Cardiac muscle cell (in vitro differentiated cells and primary cell): ENCODE data around the gene MTUS2. TPM values are rescaled to one million over a fixed set of nuclear protein-coding genes. Genes with fewer than 3 reads are reported as not detected.

ENCODE experiments used
- DNase-seq, 2 donors: peaks; one replicate each; pipeline versions ENCODE4 v3.0.0 to v3.0.0-alpha.2; 2010 to 2017; ENCODE audit warnings: low read depth in 1 of 2, low spot score in 1 of 2
- H3K27ac ChIP-seq: fragments of 200-600 bp; sonication (generic); 2 replicates; pipeline ENCODE4 v1.5.1; 2016
- H3K27me3 ChIP-seq: fragments of 200-600 bp; sonication (generic); 2 replicates; pipeline ENCODE4 v1.6.0; 2016; ENCODE audit warnings: control low read depth
- H3K36me3 ChIP-seq: fragments of 200-600 bp; sonication (generic); 2 replicates; pipeline ENCODE4 v1.5.1; 2016; ENCODE audit warnings: control low read depth
- H3K4me1 ChIP-seq: fragments of 200-600 bp; sonication (generic); 2 replicates; pipeline ENCODE4 v1.8.1; 2017; ENCODE audit warnings: low read depth, mild to moderate bottlenecking, mixed run types
- H3K4me3 ChIP-seq: fragments of 200-600 bp; sonication (generic); 2 replicates; pipeline ENCODE4 v1.5.1; 2016; ENCODE audit warnings: mild to moderate bottlenecking
- H3K9me3 ChIP-seq: fragments of 200-600 bp; sonication (generic); 2 replicates; pipeline ENCODE4 v1.5.1; 2017; ENCODE audit warnings: low read depth, mild to moderate bottlenecking, control low read depth
- polyA plus RNA-seq: library from polyadenylated mRNA; unstranded; fragments of >200 nt; fragmentation: Nextera tagmentation; extraction: Ambion mirVana; gene quantifications from 2 replicates; pipeline ENCODE4 v1.2.1, GENCODE V29; 2016
- total RNA-seq: library from RNA; depleted of rRNA; stranded (reverse); fragments of >200 nt; gene quantifications from 2 replicates; pipeline ENCODE4 v1.2.3, GENCODE V29; 2016
- TF ChIP-seq, protein P1 (sequence below): IDR thresholded peaks from 2 replicates; pipeline ENCODE4 v1.5.1; 2012; ENCODE audit warnings: low read depth, mild to moderate bottlenecking, low read length

Gene MTUS2
- total and polyA plus RNA-seq, 2 experiments from 2014 or later = 31.6 to 96.9 TPM

DNA sequence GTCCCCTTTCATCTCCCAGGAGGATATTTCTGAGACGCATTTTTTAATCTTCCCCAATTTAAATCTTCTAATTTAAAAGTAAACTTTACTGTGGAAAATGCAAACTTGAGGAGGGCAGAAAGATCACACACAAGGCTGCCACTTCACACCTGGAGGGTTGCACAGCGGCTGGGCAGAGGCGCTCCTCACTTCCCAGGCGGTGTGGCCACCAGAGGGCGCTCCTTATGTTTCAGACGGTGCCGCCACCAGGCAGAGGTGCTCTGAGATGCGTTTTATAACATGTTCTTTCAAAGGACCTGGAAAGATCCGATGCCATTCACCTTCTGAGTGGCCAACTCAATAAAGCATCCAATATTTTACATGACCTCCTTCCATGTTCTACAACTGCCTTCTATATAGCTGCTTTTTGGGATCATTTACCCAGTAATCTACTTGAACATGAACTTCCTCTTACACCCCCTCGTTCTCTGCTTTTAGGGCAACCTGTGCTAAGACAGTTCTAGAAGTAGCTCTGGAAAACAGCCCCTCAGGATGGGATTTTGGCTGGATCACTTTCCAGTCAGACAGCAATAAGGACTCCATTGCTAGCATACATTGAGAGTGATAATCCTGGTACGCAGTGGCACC, 14.8 kb upstream of the MTUS2 start:
- Histone ChIP-seq H3K36me3 (no peaks in the 10 kb centered on the region), H3K4me3 (no peak overlapping the region), H3K27ac (no peak overlapping the region), H3K27me3 (no peaks in the 10 kb centered on the region), H3K4me1 (no peaks in the 10 kb centered on the region), H3K9me3 (no peaks in the 10 kb centered on the region)
- TF ChIP-seq, protein P1, sequence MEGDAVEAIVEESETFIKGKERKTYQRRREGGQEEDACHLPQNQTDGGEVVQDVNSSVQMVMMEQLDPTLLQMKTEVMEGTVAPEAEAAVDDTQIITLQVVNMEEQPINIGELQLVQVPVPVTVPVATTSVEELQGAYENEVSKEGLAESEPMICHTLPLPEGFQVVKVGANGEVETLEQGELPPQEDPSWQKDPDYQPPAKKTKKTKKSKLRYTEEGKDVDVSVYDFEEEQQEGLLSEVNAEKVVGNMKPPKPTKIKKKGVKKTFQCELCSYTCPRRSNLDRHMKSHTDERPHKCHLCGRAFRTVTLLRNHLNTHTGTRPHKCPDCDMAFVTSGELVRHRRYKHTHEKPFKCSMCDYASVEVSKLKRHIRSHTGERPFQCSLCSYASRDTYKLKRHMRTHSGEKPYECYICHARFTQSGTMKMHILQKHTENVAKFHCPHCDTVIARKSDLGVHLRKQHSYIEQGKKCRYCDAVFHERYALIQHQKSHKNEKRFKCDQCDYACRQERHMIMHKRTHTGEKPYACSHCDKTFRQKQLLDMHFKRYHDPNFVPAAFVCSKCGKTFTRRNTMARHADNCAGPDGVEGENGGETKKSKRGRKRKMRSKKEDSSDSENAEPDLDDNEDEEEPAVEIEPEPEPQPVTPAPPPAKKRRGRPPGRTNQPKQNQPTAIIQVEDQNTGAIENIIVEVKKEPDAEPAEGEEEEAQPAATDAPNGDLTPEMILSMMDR = peak; percentile 46
- peak; percentile 12 to 25 for DNase-seq

DNA sequence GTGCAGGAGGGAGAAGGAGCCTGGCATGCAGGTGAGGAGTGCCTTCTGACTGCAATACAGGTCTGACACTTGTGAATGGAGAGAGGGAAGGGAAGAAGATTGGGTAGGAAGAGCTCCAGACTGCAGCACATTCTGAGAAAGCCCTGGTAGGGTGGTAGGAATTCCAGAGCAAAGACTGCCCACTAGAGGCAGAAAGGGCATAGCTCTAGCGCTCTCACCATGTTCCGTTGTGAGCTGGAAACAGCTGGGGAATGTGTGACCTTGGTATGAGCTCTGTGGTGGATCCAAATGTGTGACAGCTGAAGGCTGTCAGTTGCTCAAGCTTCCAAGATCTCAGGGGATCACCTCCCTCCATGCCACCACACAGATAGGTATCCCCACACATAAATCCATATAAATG, 2.9 kb upstream of the MTUS2 start:
- Histone ChIP-seq H3K36me3 (no peaks in the 10 kb centered on the region), H3K27me3 (peaks cover 42% of the 10 kb centered on the region), H3K27ac (no peak overlapping the region), H3K4me3 (no peak overlapping the region), H3K9me3 (no peaks in the 10 kb centered on the region), H3K4me1 (no peaks in the 10 kb centered on the region)
- TF ChIP-seq, protein P1 = peak; percentile 6
- peak in 1 of 2 donors; percentile 55 for DNase-seq

DNA sequence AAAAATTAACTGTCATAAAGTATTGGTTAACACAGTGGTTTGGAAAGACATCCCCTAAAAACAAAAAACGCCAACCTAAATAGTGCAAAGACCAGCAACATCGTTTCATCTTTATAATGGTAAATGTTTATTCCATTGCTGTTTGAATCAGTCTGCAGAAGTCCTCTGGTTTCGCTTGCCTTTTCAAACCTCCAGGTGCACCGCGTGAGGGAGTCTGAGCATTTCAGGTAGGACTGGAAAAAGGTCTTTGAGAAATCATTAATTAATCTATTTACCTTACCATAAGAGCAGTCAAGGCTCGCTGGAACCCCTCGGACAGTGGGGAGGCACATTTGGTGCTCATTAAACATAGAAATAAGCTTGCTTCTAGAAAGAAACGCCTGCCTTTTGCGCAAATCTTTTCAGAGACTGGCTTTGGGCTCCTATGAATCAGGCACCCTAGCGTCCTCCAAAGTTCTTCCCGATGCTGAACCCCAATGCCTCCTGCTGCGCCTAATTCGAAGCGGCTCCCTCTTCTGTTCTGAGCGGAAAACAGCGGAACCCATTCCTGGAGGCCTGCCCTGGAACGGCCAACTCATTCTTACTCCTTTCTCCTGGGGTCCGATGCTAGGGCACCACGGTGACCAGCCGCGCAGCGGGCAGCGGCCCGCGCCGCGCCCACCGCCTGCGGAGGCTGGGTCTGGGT, 951 bp upstream of the MTUS2 start:
- Histone ChIP-seq H3K36me3 (no peaks in the 10 kb centered on the region), H3K27me3 (peaks cover 50% of the 10 kb centered on the region), H3K9me3 (no peaks in the 10 kb centered on the region), H3K27ac (no peak overlapping the region), H3K4me1 (no peaks in the 10 kb centered on the region), H3K4me3 (peak overlapping the region; percentile 43)
- TF ChIP-seq, protein P1 = no peak
- peak; percentile 37 to 57 for DNase-seq

DNA sequence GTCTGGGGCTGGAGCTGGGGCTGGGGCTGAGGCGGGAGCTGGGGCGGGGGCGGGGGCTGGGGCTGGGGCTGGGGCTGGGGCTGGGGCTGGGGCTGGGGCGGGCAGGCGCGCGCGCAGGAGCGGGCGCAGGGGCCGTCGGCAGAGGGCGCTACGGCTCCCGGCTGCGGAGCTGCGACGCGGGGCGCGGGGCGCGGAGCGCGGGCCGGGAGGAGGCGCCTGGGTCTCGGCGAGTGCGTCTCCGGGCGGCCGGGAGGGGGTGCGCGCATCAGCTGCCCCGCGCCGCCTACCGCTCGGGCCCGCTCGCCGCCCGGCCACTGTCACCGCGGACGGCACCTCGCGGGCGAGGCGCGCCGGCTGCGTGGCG, 422 bp upstream of the MTUS2 start:
- Histone ChIP-seq H3K27ac (no peak overlapping the region), H3K9me3 (no peaks in the 10 kb centered on the region), H3K4me1 (no peaks in the 10 kb centered on the region), H3K36me3 (no peaks in the 10 kb centered on the region), H3K27me3 (peaks cover 50% of the 10 kb centered on the region), H3K4me3 (peak overlapping the region; percentile 43)
- DNase-seq = peak; percentile 54 to 86
- TF ChIP-seq, protein P1 = no peak

DNA sequence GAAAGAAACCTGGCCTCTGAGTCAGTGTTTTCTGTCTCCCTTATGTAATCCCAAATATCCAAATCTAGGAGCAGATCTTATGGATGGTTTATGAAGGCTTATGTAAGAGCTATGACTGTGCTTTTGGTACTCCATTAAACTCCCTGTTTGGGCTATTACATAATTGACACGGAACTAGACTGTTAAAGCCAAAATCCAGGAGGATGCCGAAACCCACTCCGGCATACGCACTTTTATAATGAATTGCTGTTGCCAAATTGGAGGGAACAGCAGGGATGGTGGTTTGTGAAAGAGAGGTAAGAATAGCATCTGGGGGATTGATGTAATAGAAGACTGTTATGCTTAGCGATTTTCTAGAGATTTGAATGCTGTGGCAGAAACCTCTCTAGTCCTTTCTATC, 2.0 kb downstream of the MTUS2 start:
- Histone ChIP-seq H3K27ac (no peak overlapping the region), H3K4me3 (no peak overlapping the region), H3K27me3 (peaks cover 48% of the 10 kb centered on the region), H3K4me1 (no peaks in the 10 kb centered on the region), H3K9me3 (no peaks in the 10 kb centered on the region), H3K36me3 (no peaks in the 10 kb centered on the region)
- TF ChIP-seq, protein P1 = no peak
- no peak for DNase-seq
